ENCODE data around the gene OPA3.

Gene OPA3

GRCh38 chr19:45503909-45504308 is 80.7 kb downstream of the OPA3 start:
- no peak for DNase-seq (ENCODE audit: low spot score)

- DNase-seq (ENCODE audit: low spot score), result no peak
Measured at GRCh38 chr19:45502111-45502510, 82.5 kb downstream of the OPA3 start.

- no peak for DNase-seq (ENCODE audit: low spot score)
Measured at GRCh38 chr19:45501730-45502014, 82.9 kb downstream of the OPA3 start.

DNA sequence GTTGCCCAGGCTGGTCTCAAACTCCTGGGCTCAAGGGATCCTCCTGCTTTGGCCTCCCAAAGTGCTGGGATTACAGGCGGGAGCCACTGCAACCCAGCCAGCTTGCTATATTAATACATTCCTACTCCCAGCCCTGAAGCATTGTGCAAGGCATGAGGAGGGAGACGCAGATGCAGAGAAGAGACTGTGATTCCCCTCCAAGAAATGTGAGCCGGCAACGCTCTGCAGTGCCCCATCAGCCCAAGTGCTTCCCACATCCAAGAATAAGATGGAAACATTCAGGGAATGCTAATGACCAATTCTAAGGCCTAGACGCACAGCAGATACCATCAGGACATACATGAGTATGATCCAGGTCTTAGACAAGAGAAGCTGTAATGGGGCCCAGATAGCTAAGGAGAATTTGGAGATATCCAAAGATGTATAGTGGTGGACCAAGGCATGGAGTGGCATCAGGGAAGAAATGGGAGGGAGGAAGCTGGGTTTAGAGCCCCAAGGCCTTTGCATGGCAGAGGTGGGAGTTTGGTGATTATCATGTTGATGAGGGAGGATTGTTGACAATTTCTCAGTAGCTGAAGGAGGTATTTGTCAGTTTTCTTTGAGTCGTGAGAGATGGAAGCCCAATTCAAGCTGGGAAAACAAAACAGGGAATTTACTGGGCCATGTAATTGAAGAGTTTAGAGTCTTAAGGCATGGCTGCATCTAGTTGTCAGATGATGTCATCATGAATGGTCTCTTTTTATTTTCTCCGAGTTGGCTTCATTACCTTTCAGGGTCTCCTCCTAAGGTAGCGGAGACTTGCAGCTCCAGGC is 83.5 kb downstream of the OPA3 start:
- no peak for DNase-seq (ENCODE audit: low spot score)

DNA sequence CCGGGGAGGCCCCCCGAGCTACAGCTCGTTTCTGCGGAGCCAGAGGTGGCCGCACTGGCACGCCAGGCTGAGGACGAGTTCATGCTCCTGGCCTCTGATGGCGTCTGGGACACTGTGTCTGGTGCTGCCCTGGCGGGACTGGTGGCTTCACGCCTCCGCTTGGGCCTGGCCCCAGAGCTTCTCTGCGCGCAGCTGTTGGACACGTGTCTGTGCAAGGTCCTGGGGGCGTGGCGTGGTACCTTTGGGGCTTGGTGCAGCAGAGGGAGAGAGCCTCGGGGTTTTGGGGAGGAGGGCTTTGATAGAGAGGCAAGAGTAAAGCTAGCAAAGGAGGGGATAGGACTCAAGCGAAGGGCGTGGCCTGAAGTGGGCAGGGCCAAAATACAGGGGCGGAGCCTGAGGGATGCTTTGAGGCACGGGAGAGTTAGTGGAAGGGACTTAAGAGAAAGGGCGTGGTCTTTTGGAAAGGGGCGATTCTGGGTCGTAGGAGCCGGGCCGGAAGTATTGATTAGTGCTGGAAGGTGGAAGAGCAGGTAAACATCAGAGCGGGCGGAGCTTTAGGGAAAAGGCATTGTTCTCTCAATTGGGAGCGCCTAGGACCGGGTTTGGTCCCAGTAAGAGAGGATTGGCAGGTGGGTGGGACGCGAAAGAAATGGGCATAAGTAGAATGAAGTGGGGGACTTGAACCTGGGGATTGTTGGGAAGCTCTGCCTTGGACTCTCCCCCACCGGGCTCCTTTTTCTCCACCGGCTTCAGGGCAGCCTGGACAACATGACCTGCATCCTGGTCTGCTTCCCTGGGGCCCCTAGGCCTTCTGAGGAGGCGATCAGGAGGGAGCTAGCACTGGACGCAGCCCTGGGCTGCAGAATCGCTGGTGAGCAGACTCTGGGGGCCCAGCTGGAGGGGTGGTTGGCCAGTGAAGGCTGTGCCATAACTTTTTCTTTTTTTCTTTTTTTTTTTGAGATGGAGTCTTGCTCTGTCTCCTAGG is 85.1 kb downstream of the OPA3 start:
- no peak for DNase-seq (ENCODE audit: low spot score)

DNA sequence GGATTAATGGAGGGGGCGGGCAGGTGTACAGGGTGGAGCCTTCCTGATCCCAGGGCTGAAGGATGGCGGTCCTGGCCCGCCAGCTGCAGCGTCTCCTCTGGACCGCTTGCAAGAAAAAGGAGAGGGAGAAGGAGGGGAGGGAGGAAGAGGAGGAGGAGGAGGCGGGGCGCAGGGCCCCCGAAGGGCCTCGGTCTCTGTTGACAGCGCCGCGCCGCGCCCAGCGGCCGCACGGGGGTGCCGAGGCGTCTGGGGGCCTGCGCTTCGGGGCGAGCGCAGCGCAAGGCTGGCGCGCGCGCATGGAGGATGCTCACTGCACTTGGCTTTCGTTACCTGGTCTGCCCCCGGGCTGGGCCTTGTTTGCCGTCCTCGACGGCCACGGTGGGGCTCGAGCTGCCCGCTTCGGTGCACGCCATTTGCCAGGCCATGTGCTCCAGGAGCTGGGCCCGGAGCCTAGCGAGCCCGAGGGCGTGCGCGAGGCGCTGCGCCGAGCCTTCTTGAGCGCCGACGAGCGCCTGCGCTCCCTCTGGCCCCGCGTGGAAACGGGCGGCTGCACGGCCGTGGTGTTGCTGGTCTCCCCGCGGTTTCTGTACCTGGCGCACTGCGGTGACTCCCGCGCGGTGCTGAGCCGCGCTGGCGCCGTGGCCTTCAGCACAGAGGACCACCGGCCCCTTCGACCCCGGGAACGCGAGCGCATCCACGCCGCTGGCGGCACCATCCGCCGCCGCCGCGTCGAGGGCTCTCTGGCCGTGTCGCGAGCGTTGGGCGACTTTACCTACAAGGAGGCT is 86.0 kb downstream of the OPA3 start, which contains the start of gene PPM1N:
Gene PPM1N (plus strand): TSS at position 33 of the 785 bp plus-strand sequence. CDS start 30 bp downstream, at position 63.
- DNase-seq (ENCODE audit: low spot score), result peak; percentile 33

DNA sequence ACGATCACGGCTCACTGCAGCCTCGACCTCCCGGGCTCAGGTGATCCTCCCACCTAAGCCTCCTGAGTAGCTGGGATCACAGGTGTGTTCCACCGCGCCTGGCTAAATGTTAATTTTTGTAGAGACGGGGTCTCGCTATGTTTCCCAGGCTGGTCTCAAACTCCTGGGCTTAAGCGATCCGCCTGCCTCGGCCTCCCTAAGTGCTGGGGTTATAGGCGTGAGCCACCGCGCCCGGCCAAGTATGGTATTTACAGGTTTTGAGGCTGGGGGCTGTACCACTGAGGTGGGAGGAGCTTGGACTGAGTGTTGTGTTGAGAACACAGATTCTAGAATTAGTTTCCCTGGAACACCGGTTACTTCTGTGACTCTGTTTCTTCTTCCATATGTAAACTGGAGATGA is 86.8 kb downstream of the OPA3 start:
- DNase-seq (ENCODE audit: low spot score), result no peak

DNA sequence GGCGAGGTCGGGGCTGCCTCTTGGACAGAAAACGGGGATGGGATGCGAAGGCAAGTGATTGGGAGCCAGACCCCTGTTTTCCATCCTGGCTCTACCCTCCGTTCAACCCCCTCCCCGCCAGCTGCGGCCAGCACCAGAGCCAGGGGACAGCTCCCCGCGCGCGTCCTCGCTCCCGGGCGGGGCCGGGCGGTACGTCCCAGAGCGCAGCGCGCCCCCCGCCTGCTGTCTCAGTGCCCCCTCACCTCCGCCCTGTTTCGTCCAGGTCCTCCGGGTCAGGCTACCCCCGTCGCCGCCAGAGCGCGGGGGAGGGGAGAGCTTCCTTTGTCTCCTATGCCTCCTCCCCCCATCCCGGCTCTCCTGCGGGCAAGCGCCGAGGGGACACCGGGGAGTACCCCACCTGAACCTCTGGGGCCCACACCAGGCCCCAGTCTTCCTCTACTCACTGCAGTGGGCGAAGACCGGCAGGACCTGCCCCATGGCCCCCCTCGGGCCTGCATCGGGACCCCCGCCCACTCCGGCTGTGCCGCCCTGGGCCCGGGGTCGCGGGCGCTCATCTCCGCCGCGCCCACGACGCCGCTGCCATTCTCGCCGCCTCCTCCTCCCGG is 88.2 kb downstream of the OPA3 start:
- DNase-seq (ENCODE audit: low spot score), result peak; percentile 57

DNA sequence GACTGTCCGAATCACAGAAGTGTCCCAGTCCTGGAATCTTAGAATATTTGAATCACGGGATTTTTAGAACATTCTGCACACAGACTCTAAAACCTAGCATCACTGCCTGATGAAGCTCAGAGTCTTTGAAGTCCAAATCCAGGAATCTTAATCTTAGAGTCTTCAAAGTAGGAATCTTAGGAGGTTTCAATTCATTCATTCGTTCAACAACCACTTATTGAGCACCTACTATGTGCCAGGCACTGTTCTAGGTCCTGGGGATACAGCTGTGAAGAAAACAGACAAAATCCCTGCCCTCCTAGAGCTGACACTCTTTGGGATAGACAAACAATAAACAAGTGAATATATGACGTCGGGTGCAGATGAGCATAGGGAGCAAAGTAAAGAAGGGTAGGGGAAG is 89.4 kb downstream of the OPA3 start:
- no peak for DNase-seq (ENCODE audit: low spot score)

- no peak for DNase-seq (ENCODE audit: low spot score)
Measured at GRCh38 chr19:45494261-45494916, 90.2 kb downstream of the OPA3 start.

GRCh38 chr19:45492627-45493470 is 91.8 kb downstream of the OPA3 start:
- peak; percentile 71 for DNase-seq (ENCODE audit: low spot score)

DNA sequence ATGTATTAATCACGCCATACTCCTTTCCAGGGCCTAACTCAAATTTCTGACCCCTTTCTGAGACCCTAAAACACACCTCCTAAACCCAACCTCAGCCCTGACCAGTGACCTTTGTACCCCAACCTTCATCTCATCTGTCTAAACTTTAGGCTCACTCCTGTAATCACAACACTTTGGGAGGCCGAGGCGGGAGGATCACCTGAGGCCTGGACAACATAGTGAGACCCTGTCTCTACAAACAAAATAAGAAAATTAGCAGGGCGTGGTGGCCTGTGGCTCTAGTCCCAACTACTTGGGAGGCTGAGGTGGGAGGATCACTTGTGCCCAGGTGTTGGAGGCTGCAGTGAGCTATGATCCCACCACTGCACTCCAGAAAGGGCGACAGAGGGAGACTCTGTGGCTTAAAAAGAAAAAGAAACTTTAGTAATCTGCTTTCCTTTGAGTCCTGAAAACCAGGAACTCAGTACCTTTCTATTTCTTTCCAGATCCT is 92.4 kb downstream of the OPA3 start:
- no peak for DNase-seq (ENCODE audit: low spot score)

- DNase-seq (ENCODE audit: low spot score), result no peak
Measured at GRCh38 chr19:45489216-45489855, 95.3 kb downstream of the OPA3 start.

DNA sequence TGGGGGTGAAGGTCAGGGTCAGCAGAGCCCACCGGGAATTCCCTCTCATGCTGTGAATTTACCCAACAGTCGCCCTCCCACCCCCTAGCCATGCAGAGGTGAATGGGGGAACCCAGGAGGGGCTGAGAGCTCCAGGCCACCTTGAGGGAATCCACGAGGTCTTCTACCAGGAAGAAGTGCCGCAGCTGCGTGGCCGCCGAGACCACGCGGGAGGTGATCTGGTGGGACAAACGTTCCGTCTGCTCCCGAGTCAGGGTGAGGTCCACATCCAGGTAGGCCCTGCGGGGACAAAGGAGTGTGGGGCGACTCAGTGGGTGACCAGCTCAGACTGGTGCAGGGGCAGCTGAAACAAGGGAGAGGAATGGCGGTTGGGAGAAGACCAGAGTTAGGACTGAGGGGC is 95.9 kb downstream of the OPA3 start:
- DNase-seq (ENCODE audit: low spot score), result no peak

DNA sequence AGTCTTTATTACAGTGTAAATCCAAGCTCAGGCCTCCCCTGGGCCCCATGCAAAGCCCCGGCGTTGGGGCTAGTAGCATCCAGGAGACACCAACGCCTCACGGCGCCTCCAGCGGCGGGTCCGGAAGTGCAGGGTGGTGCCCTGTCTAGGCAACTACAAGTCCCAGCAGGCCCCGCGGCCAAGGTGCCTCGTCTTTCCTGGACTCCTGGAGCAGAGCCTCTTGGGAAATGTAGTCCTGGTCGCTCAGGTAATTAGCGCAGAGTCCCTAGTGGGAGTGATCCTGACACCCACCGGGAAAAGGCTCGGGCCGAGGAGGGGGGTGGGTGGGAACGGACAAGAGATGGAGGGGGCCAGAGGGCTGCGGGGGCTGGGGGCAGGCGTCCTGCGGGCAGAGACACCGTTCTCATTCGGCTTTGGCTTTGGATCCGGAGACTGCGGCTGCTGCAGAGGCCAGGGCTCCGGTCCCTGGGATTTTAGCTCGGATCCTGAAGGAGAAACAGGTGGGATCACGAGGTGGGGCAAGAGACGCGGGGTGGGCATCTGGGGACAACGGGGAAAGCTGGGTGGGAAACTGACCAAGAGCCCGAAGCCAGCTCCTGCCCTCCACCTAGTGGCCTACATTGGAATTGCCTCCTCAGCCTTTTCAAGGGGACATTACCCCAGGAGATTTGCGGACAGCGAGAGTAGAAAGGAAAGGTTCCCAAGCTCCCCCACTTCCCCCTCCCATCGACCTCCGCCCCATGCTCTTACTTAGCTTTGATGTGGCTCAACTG is 99.1 kb downstream of the OPA3 start:
- DNase-seq (ENCODE audit: low spot score), result peak; percentile 92

- no peak for DNase-seq (ENCODE audit: low spot score)
Measured at GRCh38 chr19:45484273-45484945, 100.2 kb downstream of the OPA3 start.

DNA sequence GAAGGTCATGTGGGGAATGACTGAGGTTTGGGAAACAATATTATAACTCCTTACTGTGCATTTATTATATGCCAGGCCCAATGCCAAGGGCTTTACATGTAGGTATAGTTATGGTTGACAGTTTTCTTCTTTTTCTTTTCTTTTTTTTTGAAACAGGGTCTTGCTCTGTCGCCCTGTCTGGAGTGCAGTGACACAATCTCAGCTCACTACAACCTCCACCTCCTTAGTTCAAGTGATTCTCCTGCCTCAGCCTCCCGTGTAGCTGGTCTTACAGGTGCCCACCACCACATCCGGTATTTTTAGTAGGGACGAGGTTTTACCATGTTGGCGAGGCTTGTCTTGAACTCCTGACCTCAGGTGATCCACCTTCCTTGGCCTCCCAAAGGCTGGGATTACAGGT is 101.6 kb downstream of the OPA3 start:
- DNase-seq (ENCODE audit: low spot score), result no peak

Measured in AG20443 (cell line).